Stimulated activated CD4-positive, alpha-beta T cell treated with anti-CD3 and anti-CD28 coated beads, Interleukin-12 subunit alpha, Interleukin-12 subunit beta, amount 100 ng/mL, for 48 hours (primary cell): ENCODE results near the gene LSM4.
A peak's percentile ranks its signal among the peaks of the same experiment; 100 is the strongest.

Experiments
- DNase-seq, 3 donors: peaks; one replicate each; pipeline ENCODE4 v3.0.0-alpha.2; 2020; ENCODE audit warnings: low read depth in 2 of 3, low spot score in 1 of 3

LSM4 gene

DNA sequence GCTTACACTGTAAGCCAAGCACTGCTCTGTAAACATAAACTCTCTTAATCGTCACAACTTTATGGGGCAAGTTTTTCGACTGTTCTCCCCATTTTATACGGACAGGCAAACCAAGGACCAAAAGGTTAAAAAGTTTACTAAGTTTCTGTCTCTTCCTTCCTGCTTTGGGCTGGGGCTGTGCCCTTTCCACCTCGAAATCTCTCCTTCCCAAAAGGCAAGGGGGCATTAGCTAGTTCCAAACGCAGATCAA is 43.7 kb downstream of the LSM4 start:
- DNase-seq = no peak

DNA sequence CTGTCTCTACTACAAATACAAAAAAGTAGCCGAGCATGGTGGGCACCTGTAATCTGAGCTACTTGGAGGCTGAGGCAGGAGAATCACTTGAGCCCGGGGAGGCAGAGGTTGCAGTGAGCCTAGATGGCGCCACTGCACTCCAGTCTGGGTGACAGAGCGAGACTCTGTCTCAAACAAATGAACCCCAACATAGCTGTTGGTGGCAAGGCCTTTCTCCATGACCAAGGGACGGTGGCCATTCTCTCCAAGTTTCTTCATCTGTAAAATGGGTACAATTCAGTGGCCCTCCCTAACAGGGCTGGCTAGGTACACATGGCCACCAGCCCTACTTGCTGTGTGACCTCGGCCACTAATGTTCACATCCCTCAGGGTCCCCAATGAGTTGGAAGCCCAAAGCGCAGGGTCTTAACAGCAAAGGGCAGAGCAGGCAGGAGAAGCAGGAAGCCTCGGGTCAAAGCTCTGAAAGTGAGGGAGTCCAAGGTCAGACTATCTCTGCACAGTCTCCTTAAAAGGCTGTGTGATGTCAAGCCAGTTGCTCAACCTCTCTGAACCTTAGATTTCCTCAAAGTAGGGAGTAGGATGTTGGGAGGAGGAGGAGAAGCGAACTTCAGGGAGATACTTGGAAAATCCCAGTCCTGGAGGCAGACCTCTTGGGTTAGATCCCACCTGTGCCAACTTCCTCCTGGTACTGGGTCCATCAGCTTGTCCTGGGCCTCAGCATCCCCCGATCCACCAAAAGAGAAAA is 44.2 kb downstream of the LSM4 start:
- DNase-seq = peak in 1 of 3 donors; percentile 33

DNA sequence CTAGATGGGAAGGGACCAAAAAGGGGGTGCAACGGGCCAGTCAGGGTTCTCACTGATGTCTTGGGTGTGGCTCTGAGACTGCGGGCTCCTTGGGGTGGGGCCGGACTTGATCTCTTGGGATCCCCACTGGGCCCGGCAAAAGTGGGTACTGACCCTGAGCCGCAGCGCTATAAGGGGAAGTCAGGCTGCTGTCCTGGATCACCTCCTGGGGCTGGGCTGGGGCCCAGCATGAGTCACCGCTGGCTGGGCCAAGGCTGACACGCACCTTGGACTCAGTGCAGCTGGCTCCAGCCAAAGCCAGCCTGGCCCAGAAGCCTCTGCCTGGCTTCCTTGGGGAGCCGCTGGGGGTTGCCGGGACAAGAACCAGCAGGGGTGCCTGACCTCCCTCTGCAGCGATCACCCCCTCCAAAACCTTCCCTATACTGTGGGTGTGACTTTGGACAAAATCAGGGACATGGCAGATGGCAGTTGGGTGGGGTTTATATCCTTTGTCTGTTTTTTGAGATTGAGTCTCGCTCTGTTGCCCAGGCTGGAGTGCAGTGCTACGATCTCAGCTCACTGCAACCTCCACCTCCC is 48.0 kb downstream of the LSM4 start:
- no peak for DNase-seq

DNA sequence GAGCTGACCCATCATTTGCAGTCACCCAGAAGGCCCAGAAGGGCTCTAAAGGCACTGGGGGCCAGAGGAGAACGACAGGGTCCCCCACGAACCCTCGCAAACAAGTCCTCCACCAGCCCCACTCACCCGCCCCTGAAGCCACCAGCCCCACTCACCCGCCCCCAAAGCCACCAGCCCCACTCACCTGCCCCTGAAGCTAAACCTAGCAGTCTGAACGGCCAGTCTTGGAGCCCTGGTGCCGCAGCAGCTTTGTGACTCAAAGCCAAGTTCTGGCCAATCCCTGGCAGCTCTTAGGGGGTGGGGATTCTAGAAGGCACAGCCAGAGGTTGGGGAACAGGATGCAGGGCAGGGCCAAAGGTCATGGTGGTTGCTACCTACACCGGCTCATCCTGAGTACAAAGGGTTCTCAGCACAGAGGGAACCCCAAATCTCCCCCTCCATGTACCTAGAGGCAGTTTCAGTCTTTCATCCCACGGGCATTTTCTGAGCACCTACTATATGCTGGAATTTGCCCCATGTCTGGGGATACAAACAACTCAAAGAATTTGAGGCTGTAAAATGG is 48.6 kb downstream of the LSM4 start, which contains the start of gene IQCN:
Gene IQCN, minus strand, starts transcription at position 234 of the 562 bp plus-strand sequence. CDS start 4,974 bp downstream, outside the sequence.
- no peak for DNase-seq

- DNase-seq = no peak
Observed at GRCh38 chr19:18273561-18274218, 49.2 kb downstream of the LSM4 start.

DNA sequence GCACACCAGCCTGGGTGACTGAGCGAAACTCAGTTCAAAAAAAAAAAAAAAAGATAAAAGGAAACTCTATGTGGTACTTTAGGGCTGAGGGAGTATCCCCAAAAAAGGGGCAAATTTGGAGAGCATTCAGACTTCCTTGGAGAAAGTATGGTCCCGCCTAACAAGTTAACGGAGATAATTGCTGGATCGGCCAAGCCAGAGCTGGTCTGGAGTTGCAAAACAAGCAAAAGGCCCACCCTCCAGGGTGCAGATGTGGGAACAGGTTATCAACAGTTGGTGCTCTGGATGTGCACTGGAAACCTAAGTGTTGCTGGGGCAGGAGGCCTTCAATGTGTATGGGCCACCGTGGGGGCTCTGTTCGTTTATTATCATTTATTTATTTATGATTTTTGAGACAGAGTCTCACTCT is 51.4 kb downstream of the LSM4 start:
- no peak for DNase-seq

DNA sequence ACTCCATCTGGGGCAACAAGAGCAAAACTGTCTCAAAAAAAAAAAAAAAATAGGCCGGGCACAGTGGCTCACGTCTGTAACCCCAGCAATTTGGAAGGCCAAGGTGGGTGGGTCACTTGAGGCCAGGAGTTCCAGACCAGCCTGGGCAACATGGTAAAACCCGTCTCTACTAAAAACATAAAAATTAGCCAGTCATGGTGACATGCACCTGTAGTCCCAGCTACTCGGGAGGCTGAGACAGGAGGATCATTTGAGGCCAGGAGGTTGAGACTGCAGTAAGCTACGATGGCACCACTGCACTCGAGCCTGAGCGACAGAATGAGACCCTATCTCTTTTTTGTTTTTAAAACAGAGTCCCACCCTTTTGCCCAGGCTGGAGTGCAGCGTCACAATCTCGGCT is 52.5 kb downstream of the LSM4 start:
- no peak for DNase-seq

DNA sequence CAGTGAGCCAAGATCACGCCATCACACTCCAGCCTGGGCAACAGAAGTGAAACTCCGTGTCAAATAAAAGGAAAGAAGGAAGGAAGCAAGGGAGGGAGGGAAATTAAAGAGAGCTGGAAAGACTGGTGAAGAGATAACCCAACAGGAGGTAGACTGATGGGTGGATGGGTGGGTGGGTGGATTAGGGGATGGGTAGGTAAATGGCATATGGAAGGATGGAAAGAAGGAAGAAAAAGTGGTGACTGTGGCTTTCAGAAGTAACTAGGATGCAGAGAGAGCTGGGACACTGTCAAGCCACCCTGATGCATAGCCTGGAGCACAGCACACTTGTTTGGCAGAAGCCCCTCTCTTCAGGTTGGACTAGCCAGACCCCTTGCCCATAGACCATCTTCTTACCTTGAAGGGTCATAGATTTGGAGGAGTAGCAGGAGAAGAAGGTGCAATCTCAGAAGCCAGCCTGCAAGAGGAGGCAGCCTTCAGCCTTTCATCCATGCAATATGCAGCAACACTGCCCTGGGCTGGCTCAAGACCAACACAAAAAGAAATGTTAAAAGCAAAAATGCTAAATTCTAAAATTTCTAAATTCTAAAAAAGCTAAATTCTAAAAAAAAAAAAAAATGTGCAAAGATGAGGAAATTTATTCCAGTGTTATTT is 53.7 kb downstream of the LSM4 start:
- DNase-seq = no peak

GRCh38 chr19:18266771-18267686 is 55.8 kb downstream of the LSM4 start:
- no peak for DNase-seq

GRCh38 chr19:18265582-18265981 is 57.3 kb downstream of the LSM4 start:
- no peak for DNase-seq

- DNase-seq = no peak
Observed at GRCh38 chr19:18264971-18265540, 57.8 kb downstream of the LSM4 start.

DNA sequence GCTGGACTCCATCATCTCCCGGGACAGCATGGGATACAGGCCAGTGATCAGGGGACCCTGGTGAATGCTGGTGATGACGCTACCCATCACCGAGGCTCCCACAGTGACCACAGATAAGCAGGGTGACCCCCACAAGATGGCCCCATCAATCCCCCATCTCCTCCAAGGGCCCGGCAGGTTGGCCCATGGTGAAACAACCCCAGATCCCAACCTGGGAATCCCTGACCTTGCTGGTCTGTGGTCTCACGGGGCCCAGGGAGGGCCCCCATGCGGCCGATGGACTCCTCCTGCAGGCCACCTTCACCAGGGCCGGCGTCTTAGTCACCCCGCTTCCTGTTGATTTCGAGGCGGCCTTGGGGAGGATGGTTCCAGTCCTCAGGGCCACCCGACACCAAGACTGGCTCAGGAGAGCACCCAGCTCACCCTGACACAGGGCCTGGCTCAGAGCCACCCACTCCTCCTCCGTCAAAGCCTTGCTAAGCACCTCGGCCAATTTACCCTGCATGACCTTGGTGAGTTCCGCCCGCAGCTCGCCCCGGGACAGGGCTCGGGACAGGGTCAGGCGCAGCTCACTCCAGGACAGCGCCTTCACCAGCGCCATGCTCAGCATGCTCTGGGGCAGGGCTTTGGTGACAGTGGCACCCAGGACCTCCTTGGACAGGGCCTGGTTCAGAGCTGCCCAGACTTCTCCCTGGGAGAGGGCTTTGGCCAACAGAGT is 58.6 kb downstream of the LSM4 start:
- DNase-seq = no peak

DNA sequence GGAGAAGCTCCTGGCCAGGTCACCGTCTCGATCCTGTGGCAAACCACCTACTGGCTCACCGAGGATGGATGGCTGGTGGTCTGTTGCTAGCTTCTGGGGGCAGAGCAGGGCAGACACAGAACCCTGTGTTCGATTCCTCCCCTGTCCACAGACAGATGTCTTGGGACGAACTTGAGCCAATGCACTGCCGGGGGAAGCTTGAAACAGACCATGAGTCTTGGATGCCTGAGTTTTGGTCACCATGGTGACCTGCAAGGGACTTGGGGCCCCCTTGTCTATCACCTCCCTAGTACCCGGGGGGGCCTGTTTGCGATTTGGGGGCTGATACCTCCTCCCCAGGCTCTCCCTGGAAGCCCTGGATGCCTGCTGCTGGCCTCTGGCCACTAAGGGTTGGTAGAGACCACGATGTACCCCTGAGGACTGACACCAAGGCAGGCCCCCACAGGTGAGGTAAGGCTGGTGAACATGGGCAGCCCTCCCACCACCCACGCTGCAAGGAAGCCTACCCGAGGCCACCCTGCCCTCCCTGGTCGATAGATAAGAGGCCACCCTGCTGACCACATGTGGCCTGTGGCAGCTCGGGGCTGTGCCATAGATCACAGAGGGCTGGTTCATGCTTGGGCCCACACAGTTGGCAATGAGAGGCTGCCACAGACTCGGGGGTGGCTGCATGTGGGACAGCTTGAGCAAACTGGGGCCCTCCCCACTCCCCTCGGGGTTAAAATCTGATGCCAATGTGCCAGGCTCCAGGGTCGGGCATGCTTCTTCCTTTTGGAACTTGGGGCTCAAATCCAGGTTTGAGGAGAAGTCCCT is 59.3 kb downstream of the LSM4 start:
- no peak for DNase-seq

GRCh38 chr19:18262917-18263316 is 60.0 kb downstream of the LSM4 start:
- DNase-seq = no peak

- no peak for DNase-seq
Observed at GRCh38 chr19:18262144-18262543, 60.7 kb downstream of the LSM4 start.

DNA sequence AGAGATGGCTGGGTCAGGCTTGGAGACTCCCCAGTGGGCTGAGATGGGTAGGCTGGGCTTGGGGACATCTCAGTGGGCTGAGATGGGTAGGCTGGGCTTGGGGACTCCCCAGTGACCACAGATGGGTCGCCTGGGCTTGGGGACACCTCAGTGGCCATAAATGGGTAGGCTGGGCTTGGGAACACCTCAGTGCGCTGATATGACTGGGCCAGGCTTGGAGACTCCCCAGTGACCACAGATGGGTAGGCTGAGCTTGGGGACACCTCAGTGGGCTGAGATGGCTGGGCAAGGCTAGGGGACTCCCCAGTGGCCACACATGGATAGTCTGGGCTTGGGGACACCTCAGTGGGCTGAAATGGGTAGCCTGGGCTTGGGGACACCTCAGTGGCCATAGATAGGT is 61.4 kb downstream of the LSM4 start:
- DNase-seq = no peak

GRCh38 chr19:18259893-18260292 is 63.0 kb downstream of the LSM4 start:
- no peak for DNase-seq

DNA sequence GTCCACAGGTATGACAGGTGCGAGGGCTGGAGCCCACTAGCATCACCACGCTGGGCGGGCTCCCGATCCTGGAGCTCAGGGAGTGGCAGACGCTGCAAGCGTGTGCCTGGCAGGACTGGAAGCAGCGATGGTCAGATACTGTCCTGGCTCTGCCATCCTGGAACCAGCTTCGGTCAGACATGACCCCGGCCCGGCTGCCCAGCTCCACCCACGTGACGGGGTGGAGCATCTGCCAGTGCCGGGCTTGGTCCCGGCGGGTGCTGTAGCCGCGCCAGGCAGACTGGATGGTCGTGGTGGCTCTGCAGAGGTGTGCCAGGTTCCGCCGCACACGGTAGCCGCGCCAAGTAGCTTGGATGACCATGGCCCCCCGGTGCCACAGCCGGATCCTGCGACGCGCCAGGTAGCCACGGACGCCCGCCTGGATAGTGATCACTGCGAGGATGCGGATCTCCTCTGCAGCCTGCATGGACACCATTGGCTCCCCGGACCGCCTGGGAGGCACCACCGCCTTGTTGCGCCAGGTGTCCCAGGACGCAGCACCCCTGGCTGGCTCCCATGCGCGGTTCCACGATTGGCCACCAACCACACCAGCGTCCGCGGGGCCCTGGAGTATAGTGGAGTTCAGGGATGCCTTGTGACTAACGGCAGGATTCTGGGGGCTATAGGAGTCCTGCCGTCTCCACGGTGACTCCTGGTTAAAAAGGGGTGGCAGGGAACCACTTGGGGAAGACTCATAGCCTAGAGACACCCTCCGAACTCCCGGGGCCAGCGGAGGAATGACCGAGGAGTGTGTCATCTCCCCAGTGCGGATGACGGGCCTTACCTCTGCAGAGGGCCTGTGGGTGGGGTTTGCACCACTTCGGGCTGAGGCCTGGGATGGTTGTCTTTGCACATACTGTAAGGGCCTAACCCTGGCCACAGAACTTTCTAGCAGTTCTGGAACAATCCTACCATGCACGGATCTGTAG is 65.1 kb downstream of the LSM4 start:
- DNase-seq = no peak
